ENCODE data around the gene CSRP1.
"Not testable (repeated sequence)": the region's sequence is repeated elsewhere in the genome, so short reads cannot be mapped to it uniquely, and the experiment has no call there.

Gene CSRP1

DNA sequence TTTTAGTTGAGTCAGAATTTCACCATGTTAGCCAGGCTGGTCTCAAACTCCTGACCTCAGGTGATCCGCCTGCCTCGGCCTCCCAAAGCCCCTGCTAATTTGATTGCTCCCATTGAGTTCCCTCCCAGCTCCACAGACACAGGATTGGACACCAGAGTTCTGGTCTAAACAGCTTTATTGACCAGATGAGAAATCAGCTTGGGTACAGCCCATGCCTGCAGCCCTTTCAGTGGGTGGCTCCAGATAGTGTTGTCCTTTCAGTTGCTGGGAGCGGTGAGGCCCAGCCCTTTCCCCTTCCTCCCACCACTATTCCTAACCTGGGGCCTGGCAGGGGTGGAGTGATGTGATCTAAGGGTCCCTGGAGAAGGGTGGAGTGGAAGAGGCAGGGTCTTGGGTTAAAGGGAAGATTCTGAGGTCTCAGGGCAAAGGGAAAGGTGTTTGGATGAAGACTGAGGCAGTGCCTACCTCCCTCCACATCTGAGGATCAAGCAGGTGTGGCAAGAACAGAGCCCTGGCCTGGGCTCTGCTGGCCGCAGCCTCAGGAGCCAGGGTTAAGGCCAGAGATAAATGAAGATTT, 23.5 kb downstream of the CSRP1 start:
- no peak overlapping the region for H3K4me3 Mint-ChIP-seq
- peaks cover 18% of the 10 kb centered on the region for H3K27me3 Mint-ChIP-seq
- peaks cover 21% of the 10 kb centered on the region for H3K4me1 Mint-ChIP-seq (ENCODE audit: low read depth)
- no peaks in the 10 kb centered on the region for H3K9me3 Mint-ChIP-seq
- H3K27ac Mint-ChIP-seq, result no peak overlapping the region
- H3K36me3 Mint-ChIP-seq (ENCODE audit: low read depth), result peaks cover 19% of the 10 kb centered on the region

DNA sequence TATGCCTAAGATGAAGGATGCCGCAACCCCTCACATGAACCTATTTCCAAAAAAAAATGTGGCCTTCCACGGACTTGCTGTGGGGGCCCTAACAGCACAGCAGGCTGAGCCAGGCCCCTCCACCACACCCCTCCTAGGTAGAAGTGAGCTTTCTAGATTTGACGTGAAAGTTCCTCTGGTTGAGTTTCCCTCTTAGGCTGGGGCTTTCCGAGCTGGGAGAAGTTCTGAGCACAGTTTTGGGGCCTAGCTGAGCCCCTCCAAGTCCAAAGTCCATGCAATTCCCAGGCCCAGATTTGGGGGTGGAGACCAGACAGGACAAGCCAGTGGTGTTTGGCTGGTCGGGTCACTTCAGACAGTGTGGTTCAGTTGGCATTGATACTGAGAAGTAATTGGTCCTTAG, 24.2 kb downstream of the CSRP1 start:
- H3K27me3 Mint-ChIP-seq, result peaks cover 19% of the 10 kb centered on the region
- no peak overlapping the region for H3K4me3 Mint-ChIP-seq
- H3K4me1 Mint-ChIP-seq (ENCODE audit: low read depth), result peaks cover 21% of the 10 kb centered on the region
- H3K9me3 Mint-ChIP-seq, result no peaks in the 10 kb centered on the region
- no peak overlapping the region for H3K27ac Mint-ChIP-seq
- peaks cover 15% of the 10 kb centered on the region for H3K36me3 Mint-ChIP-seq (ENCODE audit: low read depth)

DNA sequence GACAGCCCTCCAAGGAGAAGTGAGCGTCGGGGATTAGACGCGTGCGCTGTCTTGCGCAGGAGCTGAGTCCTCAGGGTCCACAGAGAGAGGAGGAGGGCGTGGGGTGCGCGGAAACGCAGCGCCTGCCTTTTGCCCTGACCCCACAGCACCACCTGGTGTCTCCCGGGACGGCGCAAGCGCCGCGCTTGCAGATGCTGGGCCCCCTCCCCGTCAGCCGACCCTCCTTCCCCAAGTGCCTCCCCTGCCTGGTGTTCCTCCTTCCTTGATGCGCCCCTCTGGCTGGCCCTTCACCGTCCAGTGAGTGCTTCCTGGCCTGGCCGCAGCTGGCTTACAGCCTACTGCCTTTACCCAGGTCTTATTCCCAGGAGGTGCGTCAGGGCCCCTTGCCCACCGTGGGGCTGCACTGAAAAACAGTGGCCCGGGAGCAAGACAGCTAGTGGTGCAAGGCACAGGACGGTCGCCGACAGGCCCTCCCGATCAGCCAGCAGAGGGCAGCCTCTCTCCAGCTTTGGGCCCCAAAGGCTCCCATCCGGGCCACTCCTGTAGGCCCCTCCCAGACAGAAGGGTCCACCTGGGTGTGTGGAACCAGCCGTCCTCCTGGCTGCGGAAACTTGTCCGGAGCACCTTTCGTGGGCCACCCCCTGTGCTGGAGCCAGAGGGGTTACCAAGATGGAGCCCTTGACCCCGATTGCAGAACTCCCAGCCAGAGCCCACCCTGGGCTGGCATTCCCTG, 25.0 kb downstream of the CSRP1 start:
- Mint-ChIP-seq H3K27ac (no peak overlapping the region), H3K4me1 (ENCODE audit: low read depth) (peaks cover 21% of the 10 kb centered on the region), H3K36me3 (ENCODE audit: low read depth) (peaks cover 9% of the 10 kb centered on the region), H3K27me3 (peaks cover 25% of the 10 kb centered on the region), H3K4me3 (peak overlapping the region; percentile 72), H3K9me3 (no peaks in the 10 kb centered on the region)

DNA sequence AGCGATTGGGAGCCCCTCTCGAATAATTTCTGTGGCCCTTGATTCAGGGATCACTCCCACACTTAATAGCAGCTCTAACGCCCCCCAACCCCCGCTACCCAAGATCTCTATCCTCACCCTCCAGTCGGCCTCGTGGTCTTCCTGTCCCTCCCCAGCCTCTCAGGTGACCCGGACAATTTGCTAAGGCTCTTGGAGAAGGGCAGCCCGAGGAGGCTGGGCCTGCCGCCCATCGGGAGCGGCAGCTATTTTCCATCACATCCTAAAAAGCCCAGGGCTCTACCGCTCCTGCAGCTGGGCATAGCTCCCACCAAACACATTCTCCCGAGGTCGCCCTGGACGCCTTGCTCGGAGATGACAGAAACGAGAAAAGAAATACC, 25.9 kb downstream of the CSRP1 start:
- H3K27ac Mint-ChIP-seq, result no peak overlapping the region
- H3K27me3 Mint-ChIP-seq, result peaks cover 31% of the 10 kb centered on the region
- peak overlapping the region; percentile 72 for H3K4me3 Mint-ChIP-seq
- H3K4me1 Mint-ChIP-seq (ENCODE audit: low read depth), result peaks cover 21% of the 10 kb centered on the region
- peaks cover 4% of the 10 kb centered on the region for H3K36me3 Mint-ChIP-seq (ENCODE audit: low read depth)
- no peaks in the 10 kb centered on the region for H3K9me3 Mint-ChIP-seq

DNA sequence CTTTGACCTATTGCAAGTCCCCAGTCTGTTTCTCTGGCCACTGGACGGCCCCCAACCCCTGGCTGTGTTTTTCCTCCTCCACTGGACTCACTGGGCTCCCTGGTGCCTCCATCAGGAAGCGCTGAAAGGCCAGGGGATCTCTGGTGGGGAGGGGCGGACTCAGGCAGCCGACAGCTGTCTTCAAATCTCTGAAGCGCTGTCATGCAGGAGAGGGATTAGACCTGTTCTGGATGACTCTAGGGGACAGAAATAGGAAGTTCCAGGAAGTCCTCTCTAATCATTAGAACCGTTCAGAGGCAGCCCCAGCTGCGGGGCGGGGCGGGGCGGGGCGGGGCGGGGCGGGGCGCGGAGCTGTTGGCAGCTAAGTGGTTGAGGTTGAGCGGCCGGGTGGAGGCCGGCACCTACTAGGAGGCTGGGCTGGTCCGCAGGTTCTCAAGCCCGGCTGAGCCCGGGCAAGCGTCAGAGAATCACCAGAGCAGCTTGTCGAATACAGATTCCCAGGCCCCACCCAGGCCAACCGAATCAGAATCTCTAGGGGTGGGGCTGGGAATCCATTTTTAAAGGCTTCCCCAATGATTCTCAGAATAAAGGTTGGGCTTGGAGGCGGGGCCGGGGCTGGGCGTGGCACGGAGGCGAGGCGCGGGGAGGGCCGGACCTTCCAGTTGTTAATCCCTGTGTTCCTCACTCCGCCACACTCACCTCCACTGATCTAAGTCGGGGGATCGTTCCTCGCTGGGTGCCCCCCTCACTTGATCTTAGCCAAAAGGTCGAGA, 26.5 kb downstream of the CSRP1 start:
- H3K4me1 Mint-ChIP-seq (ENCODE audit: low read depth), result peaks cover 21% of the 10 kb centered on the region
- no peak overlapping the region for H3K27ac Mint-ChIP-seq
- H3K4me3 Mint-ChIP-seq, result peak overlapping the region; percentile 72

DNA sequence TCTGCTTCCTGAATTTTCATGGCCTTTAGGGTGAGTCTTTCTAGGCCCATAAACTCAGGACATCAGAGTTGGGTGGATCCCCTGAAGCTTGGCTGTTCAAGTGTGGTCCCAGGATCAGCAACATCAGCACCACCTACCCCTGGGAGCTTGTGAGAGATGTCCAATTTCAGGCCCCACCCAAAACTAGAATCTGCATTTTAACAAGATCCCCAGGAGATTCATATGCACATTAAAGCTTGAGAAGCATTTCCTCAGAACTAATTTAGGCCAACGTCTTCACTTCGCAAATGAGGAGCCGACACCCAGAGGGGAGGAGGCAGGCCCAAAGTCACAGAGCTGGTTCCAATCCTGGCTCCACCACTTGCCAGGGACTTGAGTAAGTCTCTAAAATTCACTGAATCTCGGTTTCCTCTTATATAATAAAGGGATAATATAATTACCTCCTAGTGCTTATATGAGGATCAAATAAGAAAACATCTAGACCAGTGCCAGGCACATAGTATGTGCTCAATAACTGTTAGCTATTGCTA, 27.7 kb downstream of the CSRP1 start:
- peaks cover 31% of the 10 kb centered on the region for H3K27me3 Mint-ChIP-seq
- no peak overlapping the region for H3K4me3 Mint-ChIP-seq
- H3K27ac Mint-ChIP-seq, result no peak overlapping the region

More for the DNA sequence above, 26.5 kb downstream of the CSRP1 start:
- no peaks in the 10 kb centered on the region for H3K9me3 Mint-ChIP-seq
- peaks cover 4% of the 10 kb centered on the region for H3K36me3 Mint-ChIP-seq (ENCODE audit: low read depth)
- peaks cover 31% of the 10 kb centered on the region for H3K27me3 Mint-ChIP-seq

DNA sequence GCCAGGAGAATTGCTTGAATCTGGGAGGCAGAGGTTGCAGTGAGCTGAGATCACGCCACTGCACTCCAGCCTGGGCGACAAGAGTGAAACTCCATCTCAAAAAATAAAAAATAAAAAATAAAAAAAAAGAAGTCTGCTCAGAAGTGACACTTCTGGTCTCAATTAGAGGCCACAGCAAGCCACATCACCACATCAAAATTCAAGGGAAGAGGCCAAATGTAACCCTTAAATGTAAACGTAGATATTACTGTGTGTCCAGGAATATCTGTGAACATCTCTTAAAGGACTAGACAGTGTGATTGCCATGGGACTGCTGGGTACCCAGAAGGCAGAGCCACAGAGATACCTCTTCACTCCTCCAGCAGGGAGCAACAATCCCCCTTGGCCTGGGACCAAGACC, 28.3 kb downstream of the CSRP1 start:
- peaks cover 31% of the 10 kb centered on the region for H3K27me3 Mint-ChIP-seq
- H3K27ac Mint-ChIP-seq, result not testable (repeated sequence)

More for the DNA sequence above, 27.7 kb downstream of the CSRP1 start:
- Mint-ChIP-seq H3K4me1 (ENCODE audit: low read depth) (peaks cover 21% of the 10 kb centered on the region), H3K36me3 (ENCODE audit: low read depth) (no peaks in the 10 kb centered on the region), H3K9me3 (no peaks in the 10 kb centered on the region)

DNA sequence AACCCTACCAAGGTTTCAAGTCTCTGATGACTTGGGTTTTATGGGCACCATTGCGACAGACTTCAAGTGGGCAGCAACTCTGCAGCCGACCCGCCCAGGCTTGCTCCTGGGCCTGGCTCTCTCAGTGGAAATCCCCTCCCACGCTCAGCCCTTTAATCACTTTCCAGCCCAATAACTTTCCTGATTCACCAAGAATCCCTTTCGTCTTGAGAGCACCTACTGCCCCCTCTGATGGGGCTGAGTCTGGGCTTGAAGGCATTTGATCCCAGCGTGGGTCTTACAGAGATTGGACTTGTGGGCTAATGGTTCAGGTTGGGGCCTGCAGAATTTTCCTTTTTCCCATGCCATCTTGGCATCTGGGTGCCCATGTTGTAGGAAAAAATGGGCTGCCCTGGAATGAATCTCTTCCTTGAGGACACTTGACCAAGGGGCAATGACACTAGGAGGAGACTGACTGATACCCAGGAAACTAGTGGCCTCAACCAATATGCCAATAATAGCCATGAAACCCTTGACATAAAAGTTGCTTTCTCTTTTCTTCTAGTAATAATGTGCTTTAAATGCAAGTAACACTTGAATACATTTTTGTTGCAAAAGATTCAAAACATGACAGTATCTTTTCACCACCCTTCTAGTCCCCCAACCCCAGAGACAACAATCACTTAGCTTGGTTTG, 30.1 kb downstream of the CSRP1 start:
- no peak overlapping the region for H3K4me3 Mint-ChIP-seq
- H3K27me3 Mint-ChIP-seq, result peaks cover 39% of the 10 kb centered on the region
- H3K4me1 Mint-ChIP-seq (ENCODE audit: low read depth), result peaks cover 15% of the 10 kb centered on the region
- no peaks in the 10 kb centered on the region for H3K36me3 Mint-ChIP-seq (ENCODE audit: low read depth)
- H3K27ac Mint-ChIP-seq, result no peak overlapping the region
- no peaks in the 10 kb centered on the region for H3K9me3 Mint-ChIP-seq

More for the DNA sequence above, 28.3 kb downstream of the CSRP1 start:
- H3K36me3 Mint-ChIP-seq (ENCODE audit: low read depth); H3K9me3 Mint-ChIP-seq; H3K4me3 Mint-ChIP-seq: not testable (repeated sequence)
- H3K4me1 Mint-ChIP-seq (ENCODE audit: low read depth), result peaks cover 21% of the 10 kb centered on the region

DNA sequence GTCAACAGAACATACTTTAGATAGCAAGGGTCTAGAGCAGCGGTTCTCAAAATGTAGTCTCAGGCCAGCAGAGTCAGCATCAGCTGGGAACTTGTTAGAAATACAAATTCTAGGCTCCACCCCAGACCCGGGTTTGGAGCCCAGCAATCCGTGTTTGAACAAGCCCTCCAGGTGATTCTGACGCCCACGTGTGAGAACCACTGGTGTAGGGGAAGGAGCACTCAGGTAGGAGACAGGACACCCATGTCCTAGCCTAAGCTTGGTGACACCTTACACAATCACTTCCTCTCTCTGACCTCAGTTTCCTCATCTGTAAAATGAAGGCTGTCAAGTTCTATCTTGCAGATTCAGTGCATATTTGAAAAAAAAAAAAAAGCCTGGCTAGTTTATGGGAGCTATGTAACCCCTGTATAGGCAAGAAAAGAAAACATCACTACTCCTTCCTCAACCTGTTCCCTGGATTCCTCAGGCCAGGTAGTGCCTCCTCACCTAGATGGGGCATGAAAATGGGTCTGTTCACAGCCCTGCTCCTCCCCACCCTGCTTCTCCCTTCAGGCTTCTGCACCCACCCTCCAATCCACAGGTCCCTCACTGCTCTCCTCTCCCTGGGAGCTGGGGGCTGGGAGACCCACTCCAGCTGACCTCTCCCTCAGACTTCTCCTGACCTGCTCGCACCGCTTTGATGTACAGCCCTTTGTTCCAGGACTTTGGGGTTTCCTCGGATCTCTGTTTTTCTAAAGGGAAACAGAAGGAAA, 30.8 kb downstream of the CSRP1 start:
- Mint-ChIP-seq H3K4me1 (ENCODE audit: low read depth) (peaks cover 8% of the 10 kb centered on the region), H3K9me3 (no peaks in the 10 kb centered on the region), H3K27ac (no peak overlapping the region), H3K4me3 (no peak overlapping the region), H3K27me3 (peaks cover 42% of the 10 kb centered on the region), H3K36me3 (ENCODE audit: low read depth) (no peaks in the 10 kb centered on the region)

DNA sequence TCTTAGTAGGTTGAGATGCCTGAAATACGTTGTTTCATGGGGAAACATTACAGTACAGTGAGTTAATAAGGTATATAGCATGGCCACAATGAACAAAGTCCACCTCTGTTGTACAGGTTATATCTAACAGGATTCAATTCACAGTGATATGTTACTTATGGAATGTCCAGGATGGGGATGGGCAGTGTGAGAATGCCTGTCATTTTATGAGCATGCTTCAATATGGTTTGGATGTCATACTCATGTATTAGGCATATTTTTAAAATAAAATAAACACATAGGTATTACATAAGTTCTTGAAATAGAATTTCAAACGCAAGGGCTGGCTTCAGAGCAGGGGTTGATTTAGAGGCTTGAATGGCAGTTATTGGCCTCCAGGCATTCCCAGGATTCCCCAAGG, 31.8 kb downstream of the CSRP1 start:
- Mint-ChIP-seq H3K27ac (no peak overlapping the region), H3K27me3 (peaks cover 48% of the 10 kb centered on the region), H3K9me3 (no peaks in the 10 kb centered on the region), H3K36me3 (ENCODE audit: low read depth) (no peaks in the 10 kb centered on the region), H3K4me1 (ENCODE audit: low read depth) (peaks cover 3% of the 10 kb centered on the region), H3K4me3 (no peak overlapping the region)

DNA sequence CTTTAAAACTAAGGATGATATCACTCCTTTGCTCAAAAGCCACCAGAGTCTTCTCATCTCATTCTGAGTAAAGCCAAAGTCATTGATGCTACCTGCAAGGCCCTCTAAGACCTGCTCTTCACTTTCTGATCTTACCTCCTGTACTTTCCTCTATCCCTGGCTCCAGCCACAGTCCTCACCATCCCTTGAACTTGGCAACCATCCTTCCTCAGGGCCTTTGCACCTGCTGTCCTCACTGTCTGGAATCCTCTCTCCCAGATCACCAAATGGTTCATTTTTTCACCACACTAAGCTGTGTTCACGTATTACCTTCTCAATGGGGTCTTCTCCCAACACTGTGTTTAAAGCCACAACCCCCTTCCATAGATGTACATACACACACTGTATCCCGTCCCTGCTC, 33.6 kb downstream of the CSRP1 start:
- no peaks in the 10 kb centered on the region for H3K36me3 Mint-ChIP-seq (ENCODE audit: low read depth)
- H3K4me1 Mint-ChIP-seq (ENCODE audit: low read depth), result no peaks in the 10 kb centered on the region
- no peak overlapping the region for H3K27ac Mint-ChIP-seq
- H3K4me3 Mint-ChIP-seq, result no peak overlapping the region
- H3K9me3 Mint-ChIP-seq, result no peaks in the 10 kb centered on the region
- H3K27me3 Mint-ChIP-seq, result peaks cover 53% of the 10 kb centered on the region

DNA sequence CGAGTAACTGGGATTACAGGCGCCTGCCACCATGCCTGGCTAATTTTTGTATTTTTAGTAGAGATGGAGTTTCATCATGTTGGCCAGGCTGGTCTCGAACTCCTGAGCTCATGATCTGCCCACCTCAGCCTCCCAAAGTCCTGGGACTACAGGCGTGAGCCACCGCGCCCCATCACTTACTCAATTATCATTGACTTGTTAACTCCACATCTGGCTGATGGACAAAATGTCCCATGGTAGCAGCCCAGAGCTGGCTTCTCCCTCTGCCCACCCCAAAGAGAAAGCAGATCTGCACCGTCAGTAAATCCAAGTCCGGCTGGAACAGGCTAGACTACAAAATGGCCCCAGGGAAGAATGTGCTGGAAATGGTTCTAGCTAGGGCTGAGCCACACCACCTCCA, 34.6 kb downstream of the CSRP1 start:
- not testable (repeated sequence) for H3K4me3 Mint-ChIP-seq

DNA sequence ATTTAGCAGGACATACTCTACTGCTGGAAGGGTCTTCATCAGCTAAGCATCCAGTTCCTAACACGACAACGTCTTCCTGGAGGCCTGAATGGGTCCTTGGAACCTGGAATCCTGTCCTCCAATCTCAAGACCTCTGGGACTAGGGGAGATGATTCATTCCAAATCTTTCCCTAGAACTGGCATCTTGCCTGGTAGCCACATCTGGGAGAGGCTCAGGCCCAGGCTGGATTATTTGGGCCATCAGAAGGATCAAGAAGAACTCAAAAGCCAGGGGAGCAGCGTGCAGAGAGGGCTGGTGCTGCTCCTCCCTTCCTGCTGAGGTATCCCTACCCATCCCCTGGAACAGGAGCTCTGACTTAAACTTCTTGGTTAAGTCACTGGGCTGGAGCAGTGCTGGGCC, 35.2 kb downstream of the CSRP1 start:
- Mint-ChIP-seq H3K4me1 (ENCODE audit: low read depth) (no peaks in the 10 kb centered on the region), H3K36me3 (ENCODE audit: low read depth) (no peaks in the 10 kb centered on the region), H3K4me3 (no peak overlapping the region), H3K27ac (no peak overlapping the region), H3K9me3 (no peaks in the 10 kb centered on the region), H3K27me3 (peaks cover 54% of the 10 kb centered on the region)

More for the DNA sequence above, 34.6 kb downstream of the CSRP1 start:
- not testable (repeated sequence) for H3K9me3 Mint-ChIP-seq; H3K4me1 Mint-ChIP-seq (ENCODE audit: low read depth); H3K36me3 Mint-ChIP-seq (ENCODE audit: low read depth); H3K27ac Mint-ChIP-seq
- H3K27me3 Mint-ChIP-seq, result peaks cover 56% of the 10 kb centered on the region

DNA sequence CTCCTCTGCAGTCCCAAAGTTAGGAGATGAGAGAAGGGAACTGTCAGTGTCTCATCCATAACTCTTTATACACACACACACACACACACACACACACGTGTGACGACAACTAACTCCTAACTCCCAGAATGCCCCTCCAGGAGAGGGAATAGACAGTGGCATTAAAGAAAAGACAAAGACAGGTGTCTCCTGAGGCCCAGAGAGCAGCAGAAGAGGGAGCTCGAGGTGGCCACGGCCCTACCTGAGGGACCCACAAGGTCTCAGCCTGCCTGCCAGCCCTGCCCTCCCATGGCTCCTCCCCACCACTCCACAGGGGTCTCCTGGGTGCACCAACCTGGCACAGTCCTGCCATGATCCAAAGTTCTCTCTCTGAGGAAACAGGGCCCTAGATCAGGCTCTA, 36.3 kb downstream of the CSRP1 start:
- no peaks in the 10 kb centered on the region for H3K9me3 Mint-ChIP-seq
- H3K4me1 Mint-ChIP-seq (ENCODE audit: low read depth), result no peaks in the 10 kb centered on the region
- no peaks in the 10 kb centered on the region for H3K36me3 Mint-ChIP-seq (ENCODE audit: low read depth)
- H3K27ac Mint-ChIP-seq, result no peak overlapping the region
- H3K4me3 Mint-ChIP-seq, result no peak overlapping the region
- H3K27me3 Mint-ChIP-seq, result peaks cover 48% of the 10 kb centered on the region
